GM12878 (cell line): ENCODE measurements around the gene AKT3. TPM values are rescaled to one million over a fixed set of nuclear protein-coding genes. Genes with fewer than 3 reads are reported as not detected.
"Not testable (repeated sequence)": the region's sequence is repeated elsewhere in the genome, so short reads cannot be mapped to it uniquely, and the experiment has no call there.

Source experiments
- ATAC-seq: fragments of 200-7000 bp; cut with Tn5 transposase; 3 replicates; pipeline ENCODE4 v1.9.1; 2020; ENCODE audit warnings: mild to moderate bottlenecking, moderate library complexity
- BruUV-seq: library from RNA; stranded (reverse); fragments of 400-500 nt; replicated peaks from 2 replicates; lab custom pipeline; 2021; lab: Mats Ljungman, UMichigan
- CTCF ChIA-PET: fragments of 300-600 bp; sonication (Branson Sonifier 250); formaldehyde crosslinking; extraction: SDS; loops from one replicate; lab custom pipeline; 2021; ENCODE audit warnings: inconsistent platforms; lab: Yijun Ruan, JAX
- POLR2A ChIA-PET: fragments of 350-600 bp; formaldehyde crosslinking; extraction: SDS; loops from one replicate; lab custom pipeline; 2021; ENCODE audit warnings: inconsistent platforms; lab: Charles Lee
- RAD21 ChIA-PET: fragments of 300-600 bp; sonication (Branson Sonifier 250); formaldehyde crosslinking; loops from one replicate; lab custom pipeline; 2023; ENCODE audit warnings: antibody characterized with exemption; ENCODE audit not compliant: unreplicated experiment; lab: Charles Lee
- SMC1A ChIA-PET: fragments of 300-600 bp; sonication (Branson Sonifier 250); formaldehyde crosslinking; loops from one replicate; lab custom pipeline; 2023; ENCODE audit not compliant: unreplicated experiment, uncharacterized antibody; lab: Charles Lee
- DNase-seq: peaks from one replicate; pipeline ENCODE4 v3.0.0-alpha.2; 2011; ENCODE audit warnings: low read depth, low spot score
- FAIRE-seq: peaks from 3 replicates; lab custom pipeline; 2011; peaks lifted over from hg19 to GRCh38; lab: Jason Lieb, UNC
- H2AFZ ChIP-seq: 2 replicates; pipeline ENCODE4 v1.6.0; 2011; ENCODE audit warnings: low read depth, low read length, control low read depth; ENCODE audit not compliant: control insufficient read depth
- H3K27ac ChIP-seq: 2 replicates; pipeline ENCODE4 v1.5.1; 2011; ENCODE audit warnings: control low read depth; ENCODE audit not compliant: control insufficient read depth, insufficient read depth
- H3K27me3 ChIP-seq, 2 experiments: replicated peaks in 1 of 2; 2 replicates each; pipeline versions ENCODE4 v1.6.0 to v1.6.1; 2011; ENCODE audit warnings: low read length in 1 of 2; ENCODE audit not compliant: control insufficient read depth in 2 of 2, insufficient read depth in 2 of 2
- H3K36me3 ChIP-seq, 2 experiments: 2 replicates each; pipeline ENCODE4 v1.5.1; 2011; ENCODE audit warnings: low read length in 1 of 2; ENCODE audit not compliant: control insufficient read depth in 2 of 2, insufficient read depth in 2 of 2
- H3K4me1 ChIP-seq: 2 replicates; pipeline ENCODE4 v1.6.1; 2011; ENCODE audit warnings: mild to moderate bottlenecking, low read length, moderate library complexity, mixed read lengths; ENCODE audit not compliant: control insufficient read depth, insufficient read depth
- H3K4me2 ChIP-seq: 2 replicates; pipeline ENCODE4 v1.6.0; 2011; ENCODE audit warnings: control low read depth; ENCODE audit not compliant: control insufficient read depth, insufficient read depth
- H3K4me3 ChIP-seq: fragments of 200-600 bp; sonication (generic); 2 replicates; pipeline ENCODE4 v1.5.1; 2016
- H3K79me2 ChIP-seq: 2 replicates; pipeline ENCODE4 v1.6.0; 2011; ENCODE audit warnings: low read length; ENCODE audit not compliant: control insufficient read depth, insufficient read depth
- H3K9ac ChIP-seq: 2 replicates; pipeline ENCODE4 v1.8.0; 2011; ENCODE audit warnings: low read length, control low read depth, mixed read lengths; ENCODE audit not compliant: control insufficient read depth, insufficient read depth
- H3K9me3 ChIP-seq: replicated peaks from 3 replicates; pipeline ENCODE4 v1.5.1; 2011; ENCODE audit warnings: mild to moderate bottlenecking, low read length; ENCODE audit not compliant: control insufficient read depth, insufficient read depth
- H4K20me1 ChIP-seq: 2 replicates; pipeline ENCODE4 v1.6.0; 2011; ENCODE audit not compliant: control insufficient read depth, insufficient read depth
- BHLHE40 ChIP-seq, 2 experiments: fragments of 450-650 bp in 1 of 2; IDR thresholded peaks; 2 replicates each; pipeline ENCODE4 v1.6.1; 2011 to 2017; ENCODE audit warnings: low read depth in 2 of 2, borderline replicate concordance in 1 of 2, improper control_type of control experiment in 1 of 2, low read length in 1 of 2, mild to moderate bottlenecking in 1 of 2
- EED ChIP-seq: sonication (generic); IDR thresholded peaks from 2 replicates; pipeline ENCODE4 v1.6.1; 2016; ENCODE audit warnings: antibody characterized with exemption, low read depth
- MTA2 ChIP-seq: fragments of 450-650 bp; IDR thresholded peaks from 2 replicates; pipeline ENCODE4 v1.6.1; 2016; ENCODE audit warnings: low read depth, mild to moderate bottlenecking, moderate library complexity
- RUNX3 ChIP-seq: IDR thresholded peaks from 2 replicates; pipeline ENCODE4 v1.6.1; 2012; ENCODE audit warnings: low read length, inconsistent platforms
- SIX5 ChIP-seq: IDR thresholded peaks from 2 replicates; pipeline ENCODE4 v1.6.1; 2011; ENCODE audit warnings: mild to moderate bottlenecking, low read depth, low read length, moderate library complexity; ENCODE audit not compliant: severe bottlenecking
- SRF ChIP-seq, 2 experiments: IDR thresholded peaks; 2 replicates each; pipeline ENCODE4 v1.6.1; 2011; ENCODE audit warnings: low read depth in 2 of 2, low read length in 2 of 2, mild to moderate bottlenecking in 1 of 2, moderate library complexity in 1 of 2
- TBL1XR1 ChIP-seq: IDR thresholded peaks from 2 replicates; pipeline ENCODE4 v1.6.1; 2012; ENCODE audit warnings: low read depth, low read length, improper control_type of control experiment
- YY1 ChIP-seq: IDR thresholded peaks from 2 replicates; pipeline ENCODE4 v1.6.1; 2011; ENCODE audit warnings: low read depth, mild to moderate bottlenecking, low read length
- WGBS: methylation state at CpG from one replicate; pipeline ENCODE4 v1.1.6; 2016; ENCODE audit warnings: low lambda C conversion rate; ENCODE audit not compliant: insufficient replicate concordance, insufficient coverage; ENCODE audit errors: missing lambda C conversion rate; 5-methylcytosine and 5-hydroxymethylcytosine counted together
- in situ Hi-C: fragments of 300-500 bp; cut with MboI; formaldehyde crosslinking; loops from 9 replicates; pipeline ENCODE4 v1.14.3; 2018; ENCODE audit warnings: mixed read lengths
- intact Hi-C: fragments of 100-400 bp; cut with micrococcal nuclease; formaldehyde crosslinking; loops from one replicate; pipeline ENCODE4 v1.14.2; 2022; ENCODE audit not compliant: unreplicated experiment
- polyA plus RNA-seq, 11 experiments: library from polyadenylated mRNA; depleted of rRNA in 4 of 11; unstranded in 6 of 11; stranded (reverse) in 5 of 11; fragments of >200 nt; fragmentation: Nextera tagmentation in 4 of 11; fragmentation: Illumina TruSeq in 1 of 11; extraction: Ambion mirVana in 4 of 11; extraction: Trizol in 1 of 11; gene quantifications; 1 replicate in 1 of 11; 2 replicates in 10 of 11; pipeline versions ENCODE4 v1.2.1 to v1.2.3, GENCODE V29; 2011 to 2016; ENCODE audit warnings: inconsistent platforms in 2 of 11, missing spikeins in 2 of 11, low read depth in 1 of 11
- total RNA-seq, 4 experiments: library from RNA; depleted of rRNA in 3 of 4; stranded (reverse); fragments of >200 nt in 3 of 4; fragmentation: Illumina TruSeq in 1 of 4; extraction: Trizol in 1 of 4; gene quantifications; 2 replicates each; pipeline versions ENCODE4 v1.2.1 to v1.2.3, GENCODE V29; 2013 to 2021
- TF ChIP-seq, protein P1 (sequence below): IDR thresholded peaks from 2 replicates; pipeline ENCODE4 v1.6.1; 2011; ENCODE audit warnings: low read depth, mild to moderate bottlenecking, low read length, moderate library complexity, borderline replicate concordance; ENCODE audit errors: extremely low read depth

The AKT3 gene
- total and polyA plus RNA-seq, 10 of the 15 experiments (the other 5 are each of a cell fraction or from before 2014, with no cell fraction given) = 0.03 to 0.56 (median 0.19) TPM

DNA sequence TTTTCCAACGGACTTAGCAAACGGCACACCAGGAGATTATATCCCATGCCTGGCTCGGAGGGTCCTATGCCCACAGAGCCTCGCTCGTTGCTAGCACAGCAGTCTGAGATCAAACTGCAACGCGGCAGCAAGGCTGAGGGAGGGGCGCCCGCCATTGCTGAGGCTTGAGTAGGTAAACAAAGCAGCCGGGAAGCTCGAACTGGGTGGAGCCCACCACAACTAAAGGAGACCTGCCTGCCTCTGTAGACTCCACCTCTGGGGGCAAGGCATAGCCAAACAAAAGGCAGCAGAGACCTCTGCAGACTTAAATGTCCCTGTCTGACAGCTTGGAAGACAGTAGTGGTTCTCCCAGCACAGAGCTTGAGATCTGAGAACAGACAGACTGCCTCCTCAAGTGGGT lies 42.7 kb downstream of the AKT3 start:
- H3K9ac ChIP-seq, H2AFZ ChIP-seq, FAIRE-seq, in situ Hi-C loops, H3K36me3 ChIP-seq, BruUV-seq, H3K4me3 ChIP-seq, CTCF ChIA-PET, SMC1A ChIA-PET, H3K27ac ChIP-seq, POLR2A ChIA-PET, H4K20me1 ChIP-seq, H3K79me2 ChIP-seq, H3K27me3 ChIP-seq, H3K9me3 ChIP-seq, H3K4me1 ChIP-seq, RAD21 ChIA-PET, ATAC-seq, DNase-seq, H3K4me2 ChIP-seq, intact Hi-C loops: not testable (repeated sequence)
- WGBS = 97% methylated on average over 11 of the region's 11 CpGs

DNA sequence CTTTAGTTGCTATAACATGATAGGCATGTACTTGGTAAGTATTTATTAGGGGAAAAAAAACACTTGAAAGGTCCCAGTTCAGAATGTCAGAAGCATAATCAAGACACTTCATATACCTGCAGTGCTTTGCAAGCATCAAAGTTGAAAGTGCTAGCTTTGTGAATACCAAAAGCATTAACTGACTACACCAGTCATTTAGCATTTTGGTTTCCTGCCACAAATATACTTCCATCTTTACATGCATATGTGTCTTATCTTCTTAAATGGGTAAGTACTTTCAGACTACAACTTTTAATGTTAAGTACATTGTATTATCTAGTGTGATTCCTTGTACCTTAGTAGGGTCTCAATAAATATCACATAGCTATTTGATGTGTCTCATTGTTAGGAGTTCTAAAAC lies 43.7 kb downstream of the AKT3 start:
- ChIA-PET SMC1A (no interaction called here), CTCF (no interaction called here), POLR2A (no interaction called here), RAD21 (no interaction called here)
- no peak for FAIRE-seq
- Histone ChIP-seq H3K36me3 (no peaks in the 10 kb centered on the region), H4K20me1 (no peaks in the 10 kb centered on the region), H3K9ac (no peak overlapping the region), H3K4me2 (no peak overlapping the region), H3K4me3 (no peak overlapping the region), H3K27me3 (no peaks in the 10 kb centered on the region), H3K27ac (no peak overlapping the region), H3K79me2 (no peaks in the 10 kb centered on the region), H3K9me3 (no peaks in the 10 kb centered on the region), H3K4me1 (no peaks in the 10 kb centered on the region), H2AFZ (no peak overlapping the region)
- no peak for ATAC-seq
- intact Hi-C loops = no loop called here
- TF ChIP-seq YY1 = no peak
- TF ChIP-seq TBL1XR1 = no peak
- TF ChIP-seq, protein P1, sequence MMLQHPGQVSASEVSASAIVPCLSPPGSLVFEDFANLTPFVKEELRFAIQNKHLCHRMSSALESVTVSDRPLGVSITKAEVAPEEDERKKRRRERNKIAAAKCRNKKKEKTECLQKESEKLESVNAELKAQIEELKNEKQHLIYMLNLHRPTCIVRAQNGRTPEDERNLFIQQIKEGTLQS = no peak
- no peak for TF ChIP-seq RUNX3
- TF ChIP-seq SIX5 = no peak
- TF ChIP-seq MTA2 = no peak
- TF ChIP-seq EED = no peak
- TF ChIP-seq BHLHE40 (IDR thresholded peaks at IDR 0.05; ENCODE audit: borderline replicate concordance in 1 of 2, low read depth in 2 of 2, low read length in 1 of 2) = no peak
- no peak for TF ChIP-seq SRF (IDR thresholded peaks at IDR 0.05; ENCODE audit: low read depth in 2 of 2, low read length in 2 of 2)
- BruUV-seq = no TSS peak
- in situ Hi-C loops = no loop called here
- DNase-seq = no peak
